Stomach (tissue), 9 donors: ENCODE measurements around the gene SELENOP. TPM values are rescaled to one million over a fixed set of nuclear protein-coding genes. Genes with fewer than 3 reads are reported as not detected.
A peak's percentile ranks its signal among the peaks of the same experiment; 100 is the strongest.

ENCODE experiments used
- DNase-seq, 2 donors: peaks; one replicate each; pipeline versions ENCODE4 v3.0.0 to v3.0.0-alpha.2; 2013 to 2019
- H3K27ac ChIP-seq, 5 donors: fragments of 200-600 bp in 4 of 5; sonication (generic) in 4 of 5; one replicate each; pipeline ENCODE4 v1.5.1; 2013 to 2019; ENCODE audit warnings: mild to moderate bottlenecking in 1 of 5, moderate library complexity in 1 of 5
- H3K27me3 ChIP-seq, 3 donors: fragments of 200-600 bp; sonication (generic); one replicate each; pipeline ENCODE4 v1.5.1; 2017 to 2019; ENCODE audit warnings: mixed run types in 1 of 3
- H3K36me3 ChIP-seq, 4 donors: fragments of 200-600 bp; sonication (generic); 1 replicate in 3 of 4; 2 replicates in 1 of 4; pipeline ENCODE4 v1.5.1; 2016 to 2019
- H3K4me1 ChIP-seq, 4 donors: fragments of 200-600 bp; sonication (generic); one replicate each; pipeline ENCODE4 v1.5.1; 2016 to 2019
- H3K4me3 ChIP-seq, 4 donors: fragments of 200-600 bp; sonication (generic) in 3 of 4; one replicate each; pipeline ENCODE4 v1.5.1; 2016 to 2019; ENCODE audit warnings: mild to moderate bottlenecking in 1 of 4
- H3K9me3 ChIP-seq, 4 donors: fragments of 200-600 bp; sonication (generic); one replicate each; pipeline ENCODE4 v1.5.1; 2016 to 2019
- CTCF ChIP-seq, 7 experiments: fragments of 450-650 bp in 4 of 7; fragments of 200-600 bp in 3 of 7; sonication (generic) in 3 of 7; IDR thresholded peaks; one replicate each; pipeline ENCODE4 v1.5.1; 2016 to 2019; ENCODE audit warnings: antibody characterized with exemption in 7 of 7, control low read depth in 2 of 7, mild to moderate bottlenecking in 1 of 7
- EP300 ChIP-seq: sonication (generic); formaldehyde crosslinking; IDR thresholded peaks from one replicate; pipeline ENCODE4 v1.6.1; 2017; ENCODE audit warnings: antibody characterized with exemption
- POLR2A ChIP-seq, 4 donors: fragments of 450-650 bp; IDR thresholded peaks; one replicate each; pipeline ENCODE4 v1.6.1; 2016; ENCODE audit warnings: antibody characterized with exemption in 4 of 4, control low read depth in 2 of 4, mild to moderate bottlenecking in 1 of 4, moderate library complexity in 1 of 4
- POLR2AphosphoS5 ChIP-seq, 3 donors: sonication (generic); formaldehyde crosslinking; IDR thresholded peaks; one replicate each; pipeline ENCODE4 v1.6.1; 2016; ENCODE audit warnings: antibody characterized with exemption in 3 of 3
- WGBS, 5 donors: extraction: QIAGEN DNeasy Blood & Tissue Kit in 3 of 5; methylation state at CpG; one replicate each; pipeline versions ENCODE4 v1.1.5 to v1.1.7; 2013 to 2018; 5-methylcytosine and 5-hydroxymethylcytosine counted together
- intact Hi-C: fragments of 100-400 bp; cut with DNase I; formaldehyde crosslinking; loops from one replicate; pipeline ENCODE4 v1.15.1; 2023; ENCODE audit warnings: low total_unique reads
- polyA plus RNA-seq, 3 donors: library from polyadenylated mRNA; stranded (reverse); fragments of 200-250 nt; gene quantifications; one replicate each; pipeline ENCODE4 v1.2.3, GENCODE V29; 2013
- total RNA-seq, 5 donors: library from RNA; depleted of rRNA; stranded (reverse); fragments of >200 nt; gene quantifications; one replicate each; pipeline versions ENCODE4 v1.1.0 to v1.2.3, GENCODE V29; 2014 to 2016
- donor health status: healthy with polysubstance abuse.
- donor health status: Bipolar disorder and iron deficiency.
- donor health status: healthy.

SELENOP gene
- total and polyA plus RNA-seq, 8 donors = 83.5 to 484 (median 261) TPM

- peaks cover 11 to 39% (median 23%) of the 10 kb centered on the region in 4 donors for H3K4me1 ChIP-seq
- H3K9me3 ChIP-seq = peaks cover 0 to 7% (median 0%) of the 10 kb centered on the region in 4 donors
- H3K36me3 ChIP-seq = no peaks in the 10 kb centered on the region
- intact Hi-C loops = no loop called here
- no peak overlapping the region for H3K4me3 ChIP-seq
- TF ChIP-seq CTCF (IDR thresholded peaks at IDR 0.05) = no peak
- no peak for TF ChIP-seq EP300
- H3K27me3 ChIP-seq = no peaks in the 10 kb centered on the region
- no peak for DNase-seq
- 75 to 86% (median 77%) methylated on average over 5 of the region's 5 CpGs for WGBS, 5 donors
- H3K27ac ChIP-seq = peak overlapping the region in 4 of 5 donors; percentile 34 to 71 (median 68)
Measured at GRCh38 chr5:42840842-42841567, 29.3 kb upstream of the SELENOP start.

GRCh38 chr5:42840269-42840668 is 28.6 kb upstream of the SELENOP start:
- no peaks in the 10 kb centered on the region for H3K36me3 ChIP-seq
- intact Hi-C loops = no loop called here
- peaks cover 11 to 39% (median 23%) of the 10 kb centered on the region in 4 donors for H3K4me1 ChIP-seq
- TF ChIP-seq EP300 (no peak), CTCF (IDR thresholded peaks at IDR 0.05) (no peak), POLR2A (IDR thresholded peaks at IDR 0.05) (no peak), POLR2AphosphoS5 (IDR thresholded peaks at IDR 0.05) (peak; percentile 21 to 71 (median 28))
- H3K27ac ChIP-seq = peak overlapping the region; percentile 30 to 71 (median 67)
- H3K4me3 ChIP-seq = no peak overlapping the region
- 5 to 16% (median 11%) methylated on average over 6 of the region's 6 CpGs for WGBS, 5 donors
- DNase-seq = peak; percentile 82 to 88
- H3K9me3 ChIP-seq = peaks cover 0 to 7% (median 0%) of the 10 kb centered on the region in 4 donors
- no peaks in the 10 kb centered on the region for H3K27me3 ChIP-seq

GRCh38 chr5:42839196-42839595 is 27.5 kb upstream of the SELENOP start:
- no peak overlapping the region for H3K27ac ChIP-seq
- 71 to 78% (median 74%) methylated on average over 3 of the region's 3 CpGs for WGBS, 5 donors

GRCh38 chr5:42837601-42838000 is 25.9 kb upstream of the SELENOP start:
- H3K27me3 ChIP-seq = no peaks in the 10 kb centered on the region
- WGBS, 5 donors = 80 to 84% (median 83%) methylated on average over 3 of the region's 3 CpGs
- intact Hi-C loops = no loop called here
- no peak overlapping the region for H3K27ac ChIP-seq
- peaks cover 0 to 7% (median 0%) of the 10 kb centered on the region in 4 donors for H3K9me3 ChIP-seq
- DNase-seq = no peak
- H3K4me3 ChIP-seq = no peak overlapping the region
- peaks cover 10 to 24% (median 16%) of the 10 kb centered on the region in 4 donors for H3K4me1 ChIP-seq
- H3K36me3 ChIP-seq = no peaks in the 10 kb centered on the region
- TF ChIP-seq EP300 (no peak), POLR2A (IDR thresholded peaks at IDR 0.05) (no peak), CTCF (IDR thresholded peaks at IDR 0.05) (no peak), POLR2AphosphoS5 (IDR thresholded peaks at IDR 0.05) (no peak)

More at GRCh38 chr5:42839196-42839595, 27.5 kb upstream of the SELENOP start:
- DNase-seq = no peak
- H3K4me1 ChIP-seq = peaks cover 11 to 39% (median 23%) of the 10 kb centered on the region in 4 donors
- peaks cover 0 to 7% (median 0%) of the 10 kb centered on the region in 4 donors for H3K9me3 ChIP-seq
- H3K36me3 ChIP-seq = no peaks in the 10 kb centered on the region
- H3K4me3 ChIP-seq = no peak overlapping the region
- TF ChIP-seq CTCF (IDR thresholded peaks at IDR 0.05) (no peak), POLR2AphosphoS5 (IDR thresholded peaks at IDR 0.05) (no peak), EP300 (no peak), POLR2A (IDR thresholded peaks at IDR 0.05) (no peak)
- intact Hi-C loops = no loop called here
- H3K27me3 ChIP-seq = no peaks in the 10 kb centered on the region
